SK-N-SH (cell line): Measurements from ENCODE around the gene FAM89B. TPM values are rescaled to one million over a fixed set of nuclear protein-coding genes. Genes with fewer than 3 reads are reported as not detected.

Experiments
- CTCF ChIA-PET: fragments of 300-600, 350-600 bp; formaldehyde crosslinking; extraction: SDS; loops from one replicate; lab custom pipeline; 2021; lab: Yijun Ruan, JAX
- POLR2A ChIA-PET: fragments of 350-600 bp; sonication (Branson Sonifier 250); formaldehyde crosslinking; extraction: SDS; loops from one replicate; lab custom pipeline; 2020; ENCODE audit warnings: antibody characterized with exemption, inconsistent platforms; lab: Yijun Ruan, JAX
- DNase-seq: peaks from one replicate; pipeline ENCODE4 v3.0.0; 2012
- H2AFZ ChIP-seq: fragments of 200-600 bp; sonication (generic); 2 replicates; pipeline ENCODE4 v1.8.1; 2016; ENCODE audit warnings: antibody characterized with exemption, mild to moderate bottlenecking, low read depth
- H3F3A ChIP-seq: fragments of 200-600 bp; sonication (generic); replicated peaks from 2 replicates; pipeline ENCODE3; 2016; ENCODE audit warnings: antibody characterized with exemption, mild to moderate bottlenecking; ENCODE audit not compliant: insufficient read depth
- H3K27ac ChIP-seq, 2 experiments: fragments of 200-500 bp in 1 of 2; fragments of 200-600 bp in 1 of 2; sonication (Bioruptor generic) in 1 of 2; sonication (generic), shearing (Covaris generic) in 1 of 2; 2 replicates each; pipeline versions ENCODE4 v1.5.1 to v1.6.1; 2014 to 2016; ENCODE audit warnings: low read depth in 2 of 2, inconsistent platforms in 1 of 2, low read length in 1 of 2, mild to moderate bottlenecking in 1 of 2, mixed read lengths in 1 of 2
- H3K27me3 ChIP-seq: fragments of 200-600 bp; sonication (generic), shearing (Covaris generic); 2 replicates; pipeline ENCODE4 v1.6.1; 2016; ENCODE audit warnings: mixed run types; ENCODE audit not compliant: insufficient read depth
- H3K36me3 ChIP-seq, 2 experiments: fragments of 200-500 bp in 1 of 2; fragments of 200-600 bp in 1 of 2; sonication (Bioruptor generic) in 1 of 2; sonication (generic) in 1 of 2; replicated peaks in 1 of 2; 2 replicates each; pipeline versions ENCODE3 to v1.5.1; 2014 to 2016; ENCODE audit warnings: low read length in 1 of 2, mild to moderate bottlenecking in 1 of 2; ENCODE audit not compliant: insufficient read depth in 2 of 2, control insufficient read depth in 1 of 2
- H3K4me1 ChIP-seq, 2 experiments: fragments of 200-500 bp in 1 of 2; fragments of 200-600 bp in 1 of 2; sonication (Bioruptor generic) in 1 of 2; sonication (generic), shearing (Covaris generic) in 1 of 2; 2 replicates each; pipeline versions ENCODE4 v1.5.1 to v1.6.1; 2014 to 2016; ENCODE audit warnings: low read depth in 1 of 2, low read length in 1 of 2, mixed run types in 1 of 2; ENCODE audit not compliant: insufficient read depth in 2 of 2, control insufficient read depth in 1 of 2
- H3K4me2 ChIP-seq: fragments of 200-600 bp; sonication (generic), shearing (Covaris generic); 2 replicates; pipeline ENCODE4 v1.6.1; 2017; ENCODE audit warnings: mixed run types
- H3K4me3 ChIP-seq, 2 experiments: fragments of 200-500 bp in 1 of 2; fragments of 200-600 bp in 1 of 2; sonication (Bioruptor generic) in 1 of 2; sonication (generic), shearing (Covaris generic) in 1 of 2; 2 replicates each; pipeline versions ENCODE4 v1.5.1 to v1.8.1; 2014 to 2016; ENCODE audit warnings: low read depth in 2 of 2, inconsistent platforms in 1 of 2, low read length in 1 of 2, mild to moderate bottlenecking in 1 of 2, mixed read lengths in 1 of 2, moderate library complexity in 1 of 2
- H3K79me2 ChIP-seq: fragments of 200-600 bp; sonication (generic); 2 replicates; pipeline ENCODE4 v1.8.1; 2017; ENCODE audit warnings: mild to moderate bottlenecking; ENCODE audit not compliant: insufficient read depth
- H3K9ac ChIP-seq: fragments of 200-600 bp; sonication (generic); 2 replicates; pipeline ENCODE4 v1.6.1; 2017; ENCODE audit warnings: mixed run types
- H3K9me2 ChIP-seq: fragments of 200-600 bp; sonication (generic); 2 replicates; pipeline ENCODE4 v1.6.1; 2017; ENCODE audit warnings: mixed run types
- H3K9me3 ChIP-seq: fragments of 200-600 bp; sonication (generic); 2 replicates; pipeline ENCODE4 v1.6.1; 2017; ENCODE audit warnings: mixed run types, mild to moderate bottlenecking, moderate library complexity
- H4K20me1 ChIP-seq: fragments of 200-600 bp; sonication (generic); 2 replicates; pipeline ENCODE4 v1.6.1; 2017; ENCODE audit warnings: mild to moderate bottlenecking, mixed run types; ENCODE audit not compliant: insufficient read depth
- CHD2 ChIP-seq: fragments of 150-350 bp; IDR thresholded peaks from 2 replicates; pipeline ENCODE4 v1.6.1; 2018; ENCODE audit warnings: low read length; ENCODE audit not compliant: partially characterized antibody
- ELF1 ChIP-seq: IDR thresholded peaks from 2 replicates; pipeline ENCODE4 v1.4.0; 2012
- EP300 ChIP-seq, 2 experiments: IDR thresholded peaks; 2 replicates each; pipeline versions ENCODE4 v1.4.0 to v1.6.1; 2012; ENCODE audit warnings: borderline replicate concordance in 1 of 2, low read depth in 1 of 2, low read length in 1 of 2
- EZH2phosphoT487 ChIP-seq: fragments of 200-600 bp; sonication (generic); IDR thresholded peaks from 2 replicates; pipeline ENCODE4 v1.6.1; 2017; ENCODE audit warnings: low read depth, mixed run types, mild to moderate bottlenecking, antibody characterized with exemption, moderate library complexity, borderline replicate concordance
- FOSL2 ChIP-seq: IDR thresholded peaks from 2 replicates; pipeline ENCODE4 v1.4.0; 2012; ENCODE audit warnings: low read depth, mild to moderate bottlenecking, moderate library complexity, borderline replicate concordance
- FOXJ3 ChIP-seq: sonication (generic); formaldehyde crosslinking; IDR thresholded peaks from 2 replicates; pipeline ENCODE4 v1.5.1; 2020; ENCODE audit warnings: mild to moderate bottlenecking, missing genetic modification reagents
- FOXM1 ChIP-seq: IDR thresholded peaks from 2 replicates; pipeline ENCODE4 v1.4.0; 2012; ENCODE audit warnings: low read depth, mild to moderate bottlenecking
- GABPA ChIP-seq: IDR thresholded peaks from 2 replicates; pipeline ENCODE4 v1.4.0; 2012; ENCODE audit warnings: low read depth, mild to moderate bottlenecking
- GATA2 ChIP-seq: sonication (generic); formaldehyde crosslinking; IDR thresholded peaks from 2 replicates; pipeline ENCODE4 v1.5.0; 2020; ENCODE audit warnings: mild to moderate bottlenecking, missing genetic modification reagents
- IRF3 ChIP-seq: fragments of 150-350 bp; IDR thresholded peaks from 2 replicates; pipeline ENCODE4 v1.6.1; 2016; ENCODE audit warnings: mild to moderate bottlenecking, low read depth, low read length
- MAX ChIP-seq: IDR thresholded peaks from 2 replicates; pipeline ENCODE4 v1.4.0; 2012; ENCODE audit warnings: low read depth
- MEF2A ChIP-seq: IDR thresholded peaks from 2 replicates; pipeline ENCODE4 v1.4.0; 2012; ENCODE audit warnings: low read depth, borderline replicate concordance
- NRF1 ChIP-seq: IDR thresholded peaks from 2 replicates; pipeline ENCODE4 v1.6.1; 2012; ENCODE audit warnings: low read depth, mild to moderate bottlenecking, low read length
- PBX3 ChIP-seq: IDR thresholded peaks from 2 replicates; pipeline ENCODE4; 2012
- POLR2AphosphoS5 ChIP-seq: IDR thresholded peaks from 2 replicates; pipeline ENCODE4 v1.6.1; 2012; ENCODE audit warnings: low read depth, low read length
- RCOR1 ChIP-seq: fragments of 150-350 bp; IDR thresholded peaks from 2 replicates; pipeline ENCODE4 v1.6.1; 2017; ENCODE audit warnings: antibody characterized with exemption, low read length
- RXRA ChIP-seq: IDR thresholded peaks from 2 replicates; pipeline ENCODE4 v1.4.0; 2012; ENCODE audit warnings: low read depth, mild to moderate bottlenecking, borderline replicate concordance
- SIN3A ChIP-seq: IDR thresholded peaks from 2 replicates; pipeline ENCODE4 v1.6.1; 2012; ENCODE audit warnings: low read depth, mild to moderate bottlenecking, low read length, moderate library complexity, borderline replicate concordance
- SMC3 ChIP-seq: IDR thresholded peaks from 2 replicates; pipeline ENCODE4 v1.6.1; 2012; ENCODE audit warnings: low read depth, low read length, improper control_type of control experiment
- TAF1 ChIP-seq: IDR thresholded peaks from 2 replicates; pipeline ENCODE4 v1.6.1; 2012; ENCODE audit warnings: low read depth, mild to moderate bottlenecking, low read length, moderate library complexity, borderline replicate concordance
- TCF12 ChIP-seq: IDR thresholded peaks from 2 replicates; pipeline ENCODE4 v1.4.0; 2012
- USF1 ChIP-seq: IDR thresholded peaks from 2 replicates; pipeline ENCODE4 v1.4.0; 2012; ENCODE audit warnings: low read depth, borderline replicate concordance
- YY1 ChIP-seq: IDR thresholded peaks from 2 replicates; pipeline ENCODE4 v1.4.0; 2012; ENCODE audit warnings: low read depth, mild to moderate bottlenecking
- WGBS: methylation state at CpG from one replicate; pipeline ENCODE4 v1.1.6; 2017; ENCODE audit warnings: low lambda C conversion rate; 5-methylcytosine and 5-hydroxymethylcytosine counted together
- polyA plus RNA-seq, 3 experiments: library from polyadenylated mRNA; depleted of rRNA; stranded (reverse); fragments of >200 nt; gene quantifications; 2 replicates each; pipeline ENCODE4 v1.2.3, GENCODE V29; 2012

FAM89B gene
- polyA plus RNA-seq, 1 of the 3 experiments (the other 2 are of a cell fraction), result 65.3 TPM

- H3K27ac ChIP-seq, result no peak overlapping the region
- peaks cover 34% of the 10 kb centered on the region for H3F3A ChIP-seq
- peaks cover 41% of the 10 kb centered on the region for H3K79me2 ChIP-seq
- H3K9me2 ChIP-seq, result no peaks in the 10 kb centered on the region
- TF ChIP-seq MEF2A (no peak), EP300 (IDR thresholded peaks at IDR 0.05; ENCODE audit: borderline replicate concordance in 1 of 2, low read depth in 1 of 2, low read length in 1 of 2) (no peak), FOXJ3 (CRISPR knock-in tag) (no peak), EZH2phosphoT487 (no peak), NRF1 (no peak), SMC3 (no peak), RCOR1 (no peak), IRF3 (no peak), FOXM1 (no peak), FOSL2 (no peak), GATA2 (no peak), MAX (no peak)
- TF ChIP-seq, all 33 proteins: peak for 0
- Histone ChIP-seq H3K4me3 (no peak overlapping the region), H3K36me3 (peaks cover 22 to 43% of the 10 kb centered on the region in 2 experiments), H3K4me2 (peak overlapping the region; percentile 99; the same call in 1 of the 2 replicates), H2AFZ (no peak overlapping the region), H3K27me3 (no peaks in the 10 kb centered on the region), H4K20me1 (peaks cover 23% of the 10 kb centered on the region), H3K9ac (peak overlapping the region; percentile 78; the same call in 1 of the 2 replicates), H3K9me3 (no peaks in the 10 kb centered on the region), H3K4me1 (peaks cover 32 to 39% of the 10 kb centered on the region in 2 experiments; a peak in 3 of 4 replicates)
- ChIA-PET POLR2A (interaction anchor here (1.4 kb wide), 1 partner anchor 17 kb away, joined by 5 read pairs; no protein-coding TSS in a partner anchor), CTCF (interaction anchor here (13.3 to 13.6 kb wide), 2 partner anchors 13 to 37 kb away, joined by 216 to 295 read pairs; partner anchors contain the start of gene KCNK7)
- DNase-seq, result no peak
- 94% methylated on average over 7 of the region's 7 CpGs for WGBS
Observed at GRCh38 chr11:65578134-65578533, 5.8 kb downstream of the FAM89B start.

- H3K9ac ChIP-seq, result no peak overlapping the region
- H3K9me2 ChIP-seq, result no peaks in the 10 kb centered on the region
- no peak overlapping the region for H2AFZ ChIP-seq
- peaks cover 20 to 46% of the 10 kb centered on the region in 2 experiments for H3K36me3 ChIP-seq
- peaks cover 18% of the 10 kb centered on the region for H4K20me1 ChIP-seq
- no peak overlapping the region for H3K4me2 ChIP-seq
- H3K79me2 ChIP-seq, result peaks cover 36% of the 10 kb centered on the region
- no peaks in the 10 kb centered on the region for H3K27me3 ChIP-seq
- DNase-seq, result no peak
- H3K27ac ChIP-seq, result no peak overlapping the region; a peak in 1 of 4 replicates
- no peak overlapping the region for H3K4me3 ChIP-seq
- 97% methylated on average over 3 of the region's 3 CpGs for WGBS
- H3K4me1 ChIP-seq, result peaks cover 28 to 33% of the 10 kb centered on the region in 2 experiments; a peak in 3 of 4 replicates
- peaks cover 35% of the 10 kb centered on the region for H3F3A ChIP-seq
- CTCF ChIA-PET, result interaction anchor here (0.6 to 13.3 kb wide), 2 partner anchors 13 to 111 kb away, joined by 4 to 216 read pairs; partner anchors contain the start of gene KCNK7
- POLR2A ChIA-PET, result no interaction called here
- no peaks in the 10 kb centered on the region for H3K9me3 ChIP-seq
- TF ChIP-seq PBX3 (no peak), TAF1 (no peak), GABPA (no peak), EZH2phosphoT487 (no peak), POLR2AphosphoS5 (no peak), EP300 (IDR thresholded peaks at IDR 0.05; ENCODE audit: borderline replicate concordance in 1 of 2, low read depth in 1 of 2, low read length in 1 of 2) (no peak), TCF12 (no peak), CHD2 (no peak), FOXJ3 (CRISPR knock-in tag) (no peak), USF1 (no peak), GATA2 (no peak), SMC3 (no peak), RXRA (no peak), ELF1 (no peak), NRF1 (no peak), SIN3A (no peak), YY1 (no peak), FOXM1 (no peak)
Observed at GRCh38 chr11:65578667-65579066, 6.3 kb downstream of the FAM89B start.
